Amniotic epithelial cell (primary cell): ENCODE measurements around the gene TRIM63.
"Not testable (repeated sequence)": the region's sequence is repeated elsewhere in the genome, so short reads cannot be mapped to it uniquely, and the experiment has no call there.

Experiments
- DNase-seq: peaks from one replicate; pipeline ENCODE4 v3.0.0-alpha.2; 2010; ENCODE audit warnings: low read depth

The TRIM63 gene

DNA sequence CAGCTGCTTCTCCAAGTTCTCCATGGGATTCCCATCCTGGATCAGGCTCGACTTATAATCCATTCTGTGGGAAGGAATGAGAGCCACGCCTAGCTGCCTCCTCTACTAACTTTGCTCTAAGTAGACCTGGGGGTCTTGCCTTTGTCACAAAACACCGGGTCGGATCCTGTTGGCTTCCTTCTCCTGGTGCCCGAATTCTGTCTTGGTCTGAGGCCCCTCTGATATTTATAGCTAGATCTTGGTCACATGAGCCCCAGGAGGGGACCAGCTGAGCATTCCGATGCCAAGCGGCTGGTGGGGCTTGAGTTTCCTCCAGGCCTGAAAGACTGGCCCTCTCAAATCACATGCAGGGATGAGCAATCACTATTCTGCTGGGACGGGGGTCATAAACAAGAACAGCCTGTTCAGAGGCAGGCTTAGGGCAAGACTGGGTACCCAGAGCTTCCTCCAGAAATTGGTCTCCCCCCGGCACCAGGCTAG lies at the start of gene TRIM63:
Gene TRIM63, minus strand, starts transcription at position 199 of the 480 bp plus-strand sequence. Its CDS starts 136 bp downstream, at position 63.
- peak; percentile 21 for DNase-seq

DNA sequence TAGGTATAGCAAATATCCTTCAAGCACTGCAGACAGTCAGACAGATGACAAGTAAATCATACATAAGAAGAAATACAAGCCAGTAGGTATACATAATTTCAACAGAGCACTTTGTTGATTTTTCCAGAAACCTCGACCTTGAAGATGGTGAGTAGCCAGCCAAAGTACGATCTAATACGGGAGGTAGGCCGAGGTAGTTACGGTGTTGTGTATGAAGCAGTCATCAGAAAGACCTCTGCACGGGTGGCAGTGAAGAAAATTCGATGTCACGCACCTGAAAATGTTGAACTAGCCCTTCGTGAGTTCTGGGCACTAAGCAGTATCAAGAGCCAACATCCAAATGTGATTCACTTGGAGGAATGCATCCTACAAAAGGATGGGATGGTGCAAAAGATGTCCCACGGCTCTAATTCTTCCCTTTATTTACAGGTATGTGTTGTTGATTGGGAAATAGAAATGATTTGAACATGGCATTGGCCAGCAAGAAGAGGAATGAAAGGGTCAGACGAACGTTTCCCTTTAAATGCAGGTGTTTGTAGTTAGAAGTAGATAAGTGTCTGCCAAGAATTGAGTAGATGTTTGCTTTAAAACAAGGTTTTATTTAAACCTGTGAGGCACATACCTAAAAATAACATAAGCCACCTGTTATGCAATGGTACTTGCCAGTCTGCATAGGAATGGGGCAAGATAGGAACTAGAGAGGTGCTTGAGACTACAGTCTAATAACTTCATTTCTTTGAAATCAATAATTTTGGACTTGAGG lies 46.9 kb upstream of the TRIM63 start:
- no peak for DNase-seq

GRCh38 chr1:26112407-26112775 lies 45.0 kb upstream of the TRIM63 start:
- DNase-seq: no peak

GRCh38 chr1:26111530-26112406 lies 44.3 kb upstream of the TRIM63 start, which contains the start of gene PDIK1L:
Gene PDIK1L, plus strand, starts transcription at chr1:26111824. Its CDS starts 2,485 bp downstream, at chr1:26114309.
- DNase-seq: peak; percentile 95

DNA sequence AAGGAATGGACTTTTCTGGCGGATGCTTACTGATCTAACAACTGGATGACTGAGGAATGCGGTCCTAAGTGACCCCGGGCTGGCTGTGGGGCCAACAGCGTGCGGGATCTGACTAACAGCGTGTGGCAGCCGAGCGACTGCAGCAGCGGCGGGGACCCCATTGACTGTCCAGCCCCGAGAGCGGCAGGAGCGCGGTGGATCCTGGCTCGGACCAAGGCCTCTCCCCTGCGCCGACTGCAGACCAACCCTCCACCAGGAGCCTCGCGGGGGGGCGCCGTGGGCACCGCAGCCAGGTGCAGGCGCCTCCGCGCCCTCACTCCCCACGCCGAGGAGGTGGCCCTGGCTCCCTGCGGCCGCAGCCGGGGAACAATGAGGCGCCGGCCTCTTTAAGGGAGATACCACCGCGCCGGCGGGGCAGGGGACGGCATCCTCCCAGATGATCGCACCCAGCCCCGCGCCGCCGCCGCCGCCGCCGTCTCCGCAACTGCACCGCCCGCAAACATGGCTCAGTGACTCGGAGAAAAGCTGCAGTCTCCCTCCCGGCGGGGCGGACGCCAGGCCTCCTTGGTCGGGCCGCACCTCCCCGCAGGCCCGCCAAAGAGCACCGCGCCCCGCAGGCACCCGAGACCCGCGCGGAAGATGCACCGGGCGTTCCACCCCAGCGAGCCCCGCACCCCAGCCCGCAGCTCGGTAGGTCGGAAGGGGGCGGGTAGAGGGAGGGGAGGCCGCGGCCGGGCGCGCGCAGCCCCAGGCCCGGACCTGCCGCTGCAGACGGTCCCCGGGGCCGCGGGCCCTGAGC lies 43.5 kb upstream of the TRIM63 start:
- DNase-seq: peak; percentile 46

- DNase-seq: no peak
These were observed 42.1 kb upstream of the TRIM63 start for GRCh38 chr1:26109229-26110164.

- not testable (repeated sequence) for DNase-seq
These were observed 37.8 kb upstream of the TRIM63 start for GRCh38 chr1:26105226-26105548.

- no peak for DNase-seq
These were observed 35.1 kb upstream of the TRIM63 start for GRCh38 chr1:26102526-26102925.

DNA sequence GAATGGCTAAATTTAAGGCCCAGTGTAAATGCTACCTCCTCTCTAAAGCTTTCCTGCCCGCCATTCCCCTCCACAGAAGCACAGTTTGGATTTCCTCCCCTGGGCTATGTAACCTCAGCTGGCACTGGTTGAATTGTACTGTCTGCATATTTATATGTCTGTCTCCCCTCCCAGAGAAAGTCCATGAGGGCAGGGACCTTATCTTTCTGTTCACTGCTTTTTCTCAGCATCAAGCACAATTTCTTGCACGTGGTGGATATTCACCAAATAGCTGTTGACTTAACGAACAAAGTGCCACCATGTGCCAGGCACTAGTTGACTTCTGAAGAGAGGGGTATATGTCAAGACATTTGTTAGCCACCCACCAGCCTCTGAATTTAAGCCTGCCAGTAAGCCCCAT lies 34.7 kb upstream of the TRIM63 start:
- DNase-seq: no peak

- not testable (repeated sequence) for DNase-seq
These were observed 32.8 kb upstream of the TRIM63 start for GRCh38 chr1:26100204-26100603.

DNA sequence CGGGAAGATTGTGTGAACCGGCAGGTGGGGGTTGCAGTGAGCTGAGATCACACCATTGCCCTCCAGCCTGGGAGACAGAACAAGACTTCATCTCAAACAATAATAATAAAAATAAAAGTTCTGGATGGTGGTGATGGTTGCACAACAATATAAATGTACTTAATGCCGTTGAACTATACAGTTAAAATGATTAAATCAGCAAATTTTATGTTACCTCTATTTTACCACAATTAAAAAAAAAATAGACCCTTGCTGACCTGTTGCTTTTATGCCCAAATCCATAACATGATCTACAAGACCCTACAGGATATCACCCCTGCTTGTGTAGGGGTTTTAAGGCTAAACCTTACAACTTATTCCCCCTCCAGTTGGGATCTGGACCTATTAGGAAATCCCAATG lies 32.4 kb upstream of the TRIM63 start:
- DNase-seq: no peak

GRCh38 chr1:26098602-26099001 lies 31.2 kb upstream of the TRIM63 start:
- DNase-seq: no peak

- peak; percentile 91 for DNase-seq
These were observed 30.3 kb upstream of the TRIM63 start for GRCh38 chr1:26097696-26098095.

GRCh38 chr1:26096471-26096870 lies 29.0 kb upstream of the TRIM63 start:
- no peak for DNase-seq

DNA sequence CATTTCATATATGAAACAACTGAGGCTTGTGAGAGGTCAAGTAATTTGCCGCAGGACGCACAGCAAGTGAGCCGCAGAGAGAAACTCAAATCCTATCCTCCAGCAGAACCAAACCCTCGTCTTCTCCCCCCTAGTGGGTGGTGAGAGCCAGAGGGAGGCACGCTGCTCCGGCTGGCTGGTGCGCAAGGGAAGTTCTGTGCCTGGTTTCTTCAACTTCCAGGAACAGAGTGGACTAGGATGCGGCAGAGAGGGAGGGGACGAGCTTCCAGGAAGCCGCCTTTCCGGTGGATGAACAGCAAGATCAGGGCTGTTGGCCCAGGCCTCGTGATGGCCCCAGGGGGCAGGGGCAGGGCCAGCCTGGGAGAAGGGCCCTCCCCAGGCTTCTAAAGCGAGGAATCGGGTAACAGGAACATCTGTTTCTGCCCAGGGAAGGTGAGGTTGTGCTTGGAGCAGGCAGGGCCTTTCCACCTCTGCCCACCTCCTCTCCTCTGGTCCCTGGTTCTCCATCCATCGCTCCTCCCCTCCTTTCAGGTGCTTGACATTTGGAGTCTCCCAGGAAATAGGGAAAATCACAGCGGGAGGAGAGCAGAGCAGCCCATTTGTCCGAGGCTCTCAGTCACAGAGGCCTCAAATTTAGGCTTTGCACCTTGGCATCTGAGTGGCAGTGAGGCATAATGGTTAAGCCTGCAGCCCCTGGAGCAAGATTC lies 27.4 kb upstream of the TRIM63 start:
- peak; percentile 32 for DNase-seq

- DNase-seq: peak; percentile 34
These were observed 26.7 kb upstream of the TRIM63 start for GRCh38 chr1:26094076-26094669.

DNA sequence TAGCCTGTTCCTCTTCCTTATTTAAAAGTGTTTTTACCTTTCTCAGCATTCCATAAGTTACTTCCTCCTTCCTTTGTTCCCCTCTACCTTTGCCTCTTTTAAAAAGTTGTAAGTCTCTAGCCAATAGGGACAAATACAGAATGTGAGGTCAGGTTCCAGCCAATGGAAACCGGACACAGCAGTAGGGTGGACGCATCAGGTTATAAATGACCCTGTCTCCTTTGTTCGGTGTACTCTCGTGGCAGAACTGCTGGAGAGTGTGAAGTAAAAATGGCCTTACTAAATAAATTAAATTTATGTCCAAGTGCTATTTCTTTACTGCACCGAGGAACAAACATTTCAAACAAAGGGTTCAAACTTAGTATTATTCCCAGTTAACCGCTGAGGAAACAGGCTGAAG lies 26.1 kb upstream of the TRIM63 start:
- DNase-seq: not testable (repeated sequence)

DNA sequence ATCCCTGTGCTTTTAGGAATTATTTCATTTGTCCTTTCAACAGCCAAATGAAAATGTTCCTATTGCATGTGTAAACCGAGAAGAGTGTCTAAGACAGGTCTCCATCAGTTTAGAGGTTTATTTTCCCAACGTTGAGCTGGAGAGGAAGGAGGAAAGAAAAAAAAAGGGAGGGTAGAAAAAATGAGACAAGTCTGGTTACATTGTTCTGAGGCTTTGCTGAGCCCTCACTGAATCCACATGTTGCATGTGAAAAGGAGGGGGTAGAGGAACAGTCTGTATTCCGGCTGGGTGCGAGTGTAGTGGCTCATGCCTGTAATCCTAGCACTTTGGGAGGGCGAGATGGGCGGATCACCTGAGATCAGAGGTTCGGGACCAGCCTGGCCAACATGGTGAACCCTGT lies 25.0 kb upstream of the TRIM63 start:
- no peak for DNase-seq

DNA sequence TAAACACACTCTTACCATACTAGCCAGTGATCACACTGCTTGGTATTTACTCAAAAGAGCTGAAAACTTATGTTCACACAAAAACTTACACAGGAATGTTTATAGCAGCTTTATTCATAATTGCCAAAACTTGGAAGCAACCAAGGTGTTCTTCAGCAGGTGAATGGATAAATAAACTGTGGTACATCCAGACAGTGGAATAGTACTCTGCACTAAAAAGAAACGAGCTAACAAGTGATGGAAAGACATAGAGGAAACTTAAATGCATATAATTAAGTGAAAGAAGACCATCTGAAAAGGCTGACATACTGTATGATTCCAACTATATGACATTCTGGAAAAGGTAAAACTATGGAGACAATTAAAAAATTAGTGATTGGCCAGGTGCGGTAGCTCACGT lies 23.5 kb upstream of the TRIM63 start:
- DNase-seq: no peak

DNA sequence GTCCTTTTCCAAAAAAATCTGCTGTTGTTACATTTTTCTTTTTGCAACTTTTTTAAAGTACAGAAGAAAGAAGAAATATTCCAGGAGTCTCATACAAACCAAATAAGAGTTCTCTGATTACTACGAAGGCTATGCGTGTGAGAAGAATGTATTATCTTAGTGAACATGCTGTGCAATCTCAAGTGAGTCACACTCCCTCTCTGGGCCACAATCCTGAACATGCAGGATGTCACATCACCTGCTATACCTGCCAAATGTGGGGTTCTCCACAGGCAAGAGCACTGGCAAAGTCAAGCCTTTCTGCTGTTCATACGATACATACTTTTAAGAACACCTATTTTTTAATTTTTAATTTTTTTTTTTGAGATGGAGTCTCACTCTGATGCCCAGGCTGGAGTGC lies 21.7 kb upstream of the TRIM63 start:
- DNase-seq: no peak
